DND-41 (cell line): Measurements from ENCODE around the gene ATP7A.
"Not testable (repeated sequence)": the region's sequence is repeated elsewhere in the genome, so short reads cannot be mapped to it uniquely, and the experiment has no call there.

Source experiments
- ATAC-seq: fragments of 200-7000 bp; cut with Tn5 transposase; 3 replicates; pipeline ENCODE4 v1.9.1; 2021; ENCODE audit warnings: low read depth; ENCODE audit not compliant: insufficient read depth
- DNase-seq: peaks from one replicate; pipeline ENCODE4 v3.0.0-alpha.2; 2020
- H2AFZ ChIP-seq: 2 replicates; pipeline ENCODE4 v1.6.0; 2012; ENCODE audit warnings: low read depth, low read length
- H3K27ac ChIP-seq: 2 replicates; pipeline ENCODE4 v1.5.1; 2012; ENCODE audit warnings: low read length, inconsistent platforms
- H3K27me3 ChIP-seq: fragments of 200-600 bp; sonication (generic); 2 replicates; pipeline ENCODE4 v1.6.0; 2012; ENCODE audit warnings: low read length, mild to moderate bottlenecking, inconsistent platforms; ENCODE audit not compliant: insufficient read depth, poor library complexity
- H3K36me3 ChIP-seq: 2 replicates; pipeline ENCODE4 v1.5.1; 2012; ENCODE audit warnings: low read length, inconsistent platforms; ENCODE audit not compliant: insufficient read depth
- H3K4me1 ChIP-seq: 2 replicates; pipeline ENCODE4 v1.5.1; 2012; ENCODE audit warnings: mild to moderate bottlenecking, low read length; ENCODE audit not compliant: insufficient read depth
- H3K4me2 ChIP-seq: 2 replicates; pipeline ENCODE4 v1.6.0; 2012; ENCODE audit warnings: mild to moderate bottlenecking, moderate library complexity, low read length, inconsistent platforms; ENCODE audit not compliant: insufficient read depth
- H3K4me3 ChIP-seq, 2 experiments: fragments of 200-600 bp in 1 of 2; shearing (Covaris generic) in 1 of 2; 2 replicates each; pipeline ENCODE4 v1.5.1; 2012 to 2016; ENCODE audit warnings: inconsistent platforms in 2 of 2, low read length in 2 of 2, mild to moderate bottlenecking in 2 of 2, low read depth in 1 of 2, moderate library complexity in 1 of 2
- H3K79me2 ChIP-seq: 2 replicates; pipeline ENCODE4 v1.6.0; 2012; ENCODE audit warnings: low read length, inconsistent platforms; ENCODE audit not compliant: insufficient read depth
- H3K9ac ChIP-seq: 2 replicates; pipeline ENCODE4 v1.6.0; 2012; ENCODE audit warnings: low read depth, mild to moderate bottlenecking, inconsistent platforms, low read length, moderate library complexity
- H3K9me3 ChIP-seq: 2 replicates; pipeline ENCODE4 v1.5.1; 2012; ENCODE audit warnings: low read length, moderate library complexity, mild to moderate bottlenecking, inconsistent platforms; ENCODE audit not compliant: insufficient read depth, severe bottlenecking
- H4K20me1 ChIP-seq: 2 replicates; pipeline ENCODE4 v1.6.0; 2012; ENCODE audit warnings: low read length; ENCODE audit not compliant: insufficient read depth
- CTCF ChIP-seq: IDR thresholded peaks from 2 replicates; pipeline ENCODE4 v1.5.1; 2012; ENCODE audit warnings: borderline replicate concordance, low read length, moderate library complexity, mild to moderate bottlenecking; ENCODE audit not compliant: poor library complexity, severe bottlenecking; ENCODE audit errors: extremely low read depth
- EZH2 ChIP-seq: IDR thresholded peaks from 3 replicates; pipeline ENCODE4 v1.6.1; 2012; ENCODE audit warnings: borderline replicate concordance, low read depth, mild to moderate bottlenecking, moderate library complexity, low read length, inconsistent platforms; ENCODE audit not compliant: severe bottlenecking

The ATP7A gene

GRCh38 chrX:77918568-77918967, 8.1 kb downstream of the ATP7A start:
- DNase-seq: no peak
- no peak overlapping the region for H3K27ac ChIP-seq
- H3K36me3 ChIP-seq: no peaks in the 10 kb centered on the region
- TF ChIP-seq CTCF (no peak), EZH2 (no peak)
- no peaks in the 10 kb centered on the region for H4K20me1 ChIP-seq
- H2AFZ ChIP-seq: no peak overlapping the region
- H3K9ac ChIP-seq: no peak overlapping the region
- H3K79me2 ChIP-seq: peaks cover 56% of the 10 kb centered on the region
- ATAC-seq: no peak
- no peak overlapping the region for H3K4me2 ChIP-seq
- no peaks in the 10 kb centered on the region for H3K27me3 ChIP-seq
- H3K9me3 ChIP-seq: no peaks in the 10 kb centered on the region
- peaks cover 16% of the 10 kb centered on the region; the same call in 1 of the 2 replicates for H3K4me1 ChIP-seq
- no peak overlapping the region for H3K4me3 ChIP-seq

- H3K9me3 ChIP-seq, H2AFZ ChIP-seq, H4K20me1 ChIP-seq, H3K4me3 ChIP-seq, ATAC-seq, H3K27ac ChIP-seq, H3K36me3 ChIP-seq, H3K4me2 ChIP-seq, DNase-seq, H3K27me3 ChIP-seq, H3K9ac ChIP-seq: not testable (repeated sequence)
- peaks cover 53% of the 10 kb centered on the region for H3K79me2 ChIP-seq
- H3K4me1 ChIP-seq: peaks cover 16% of the 10 kb centered on the region; the same call in 1 of the 2 replicates
These were observed 8.9 kb downstream of the ATP7A start for GRCh38 chrX:77919370-77919769.

- H3K9me3 ChIP-seq: no peaks in the 10 kb centered on the region
- DNase-seq (no peak), ATAC-seq (no peak)
- no peaks in the 10 kb centered on the region for H3K27me3 ChIP-seq
- peaks cover 29% of the 10 kb centered on the region for H3K79me2 ChIP-seq
- no peak overlapping the region for H2AFZ ChIP-seq
- H3K4me2 ChIP-seq: no peak overlapping the region
- no peak overlapping the region for H3K27ac ChIP-seq
- H3K4me1 ChIP-seq: peaks cover 12% of the 10 kb centered on the region
- no peak overlapping the region for H3K9ac ChIP-seq
- no peaks in the 10 kb centered on the region for H3K36me3 ChIP-seq
- TF ChIP-seq CTCF (no peak), EZH2 (no peak)
- H4K20me1 ChIP-seq: no peaks in the 10 kb centered on the region
- H3K4me3 ChIP-seq: no peak overlapping the region
These were observed 12.3 kb downstream of the ATP7A start for GRCh38 chrX:77922787-77923186.

- Histone ChIP-seq H3K36me3 (no peaks in the 10 kb centered on the region), H3K79me2 (peaks cover 18% of the 10 kb centered on the region), H4K20me1 (no peaks in the 10 kb centered on the region), H3K9ac (no peak overlapping the region), H2AFZ (no peak overlapping the region), H3K27ac (no peak overlapping the region), H3K4me1 (peaks cover 11% of the 10 kb centered on the region), H3K9me3 (no peaks in the 10 kb centered on the region), H3K4me2 (no peak overlapping the region), H3K27me3 (no peaks in the 10 kb centered on the region), H3K4me3 (no peak overlapping the region)
- DNase-seq (no peak), ATAC-seq (no peak)
- no peak for TF ChIP-seq EZH2
- no peak for TF ChIP-seq CTCF
These were observed 13.9 kb downstream of the ATP7A start for GRCh38 chrX:77924320-77924859.
